ACC112 (cell line): ENCODE results near the gene RFTN1.

Source experiments
- H2AFZ ChIP-seq: fragments of 200-600 bp; sonication (generic); one replicate; pipeline ENCODE4 v1.6.0; 2017; ENCODE audit warnings: antibody characterized with exemption, low read length; ENCODE audit not compliant: unreplicated experiment
- H3K27ac ChIP-seq: fragments of 200-600 bp; sonication (generic); 2 replicates; pipeline ENCODE4 v1.5.1; 2014; ENCODE audit warnings: low read depth, mild to moderate bottlenecking, antibody characterized with exemption, low read length, moderate library complexity
- H3K27me3 ChIP-seq: fragments of 200-600 bp; sonication (generic); 2 replicates; pipeline ENCODE4 v1.6.1; 2014; ENCODE audit warnings: mild to moderate bottlenecking, antibody characterized with exemption, low read length, moderate library complexity, mixed read lengths; ENCODE audit not compliant: insufficient read depth
- H3K36me3 ChIP-seq: fragments of 200-600 bp; sonication (generic); 2 replicates; pipeline ENCODE4 v1.6.1; 2016; ENCODE audit warnings: mild to moderate bottlenecking, antibody characterized with exemption, low read length, moderate library complexity, mixed read lengths; ENCODE audit not compliant: insufficient read depth
- H3K4me1 ChIP-seq: fragments of 200-600 bp; sonication (generic); one replicate; pipeline ENCODE4 v1.6.1; 2016; ENCODE audit warnings: low read length, mixed read lengths; ENCODE audit not compliant: insufficient read depth, unreplicated experiment, control insufficient read depth
- H3K4me3 ChIP-seq: fragments of 200-600 bp; sonication (generic); 2 replicates; pipeline ENCODE4 v1.5.1; 2014; ENCODE audit warnings: mild to moderate bottlenecking, low read depth, low read length
- H3K79me2 ChIP-seq: fragments of 200-600 bp; sonication (generic); one replicate; pipeline ENCODE4 v1.6.0; 2016; ENCODE audit warnings: low read length; ENCODE audit not compliant: control insufficient read depth, unreplicated experiment, insufficient read depth

Gene RFTN1

DNA sequence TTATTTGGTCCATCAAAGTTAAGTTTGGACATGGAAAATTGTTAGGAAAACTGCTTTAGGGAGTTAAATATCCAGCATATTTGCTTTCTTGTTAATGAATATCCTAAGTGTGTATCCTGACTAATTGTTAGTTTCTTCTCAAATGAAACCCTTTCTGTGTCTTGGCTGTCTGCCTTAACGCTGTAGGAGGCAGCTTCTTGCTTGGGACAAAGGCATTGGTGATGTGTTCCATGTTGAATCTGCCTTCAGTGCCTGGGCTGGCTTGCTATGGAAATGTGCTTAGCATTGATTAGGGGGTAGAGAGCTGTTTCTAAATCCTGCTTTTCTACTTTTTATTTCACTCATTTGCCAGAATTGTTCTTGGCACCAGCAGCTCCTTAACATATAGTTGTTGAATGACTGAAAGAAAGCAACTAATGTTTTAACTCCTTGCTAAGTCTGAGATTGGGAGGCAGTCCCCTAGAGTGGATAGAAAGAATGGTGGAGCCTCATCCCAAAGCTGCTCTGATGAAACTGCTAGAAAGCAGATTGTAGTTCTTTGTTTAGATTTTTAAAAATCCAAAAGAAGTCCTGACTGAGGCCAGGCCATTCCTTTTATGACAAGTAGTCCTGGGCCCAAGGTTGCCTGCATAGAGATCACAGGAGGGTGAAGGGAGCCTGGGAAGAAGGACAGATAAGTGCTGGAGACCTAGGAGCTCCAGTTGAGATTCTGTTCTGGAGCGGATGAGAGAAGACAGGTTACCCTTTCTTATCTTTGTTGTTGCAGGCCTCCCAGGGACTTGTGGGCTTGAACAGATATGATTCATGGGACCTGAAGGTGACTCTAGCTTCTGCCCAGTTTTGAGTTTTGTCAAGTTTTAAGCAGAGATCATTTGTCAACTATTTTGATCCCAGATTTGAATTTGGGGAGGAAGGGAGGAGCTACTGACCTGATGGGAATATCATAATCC is 209.2 kb downstream of the RFTN1 start:
- no peaks in the 10 kb centered on the region for H3K27me3 ChIP-seq
- no peaks in the 10 kb centered on the region for H3K79me2 ChIP-seq
- H2AFZ ChIP-seq, result no peak overlapping the region
- H3K27ac ChIP-seq, result no peak overlapping the region
- H3K36me3 ChIP-seq, result no peaks in the 10 kb centered on the region
- no peak overlapping the region for H3K4me3 ChIP-seq
- H3K4me1 ChIP-seq, result no peaks in the 10 kb centered on the region

DNA sequence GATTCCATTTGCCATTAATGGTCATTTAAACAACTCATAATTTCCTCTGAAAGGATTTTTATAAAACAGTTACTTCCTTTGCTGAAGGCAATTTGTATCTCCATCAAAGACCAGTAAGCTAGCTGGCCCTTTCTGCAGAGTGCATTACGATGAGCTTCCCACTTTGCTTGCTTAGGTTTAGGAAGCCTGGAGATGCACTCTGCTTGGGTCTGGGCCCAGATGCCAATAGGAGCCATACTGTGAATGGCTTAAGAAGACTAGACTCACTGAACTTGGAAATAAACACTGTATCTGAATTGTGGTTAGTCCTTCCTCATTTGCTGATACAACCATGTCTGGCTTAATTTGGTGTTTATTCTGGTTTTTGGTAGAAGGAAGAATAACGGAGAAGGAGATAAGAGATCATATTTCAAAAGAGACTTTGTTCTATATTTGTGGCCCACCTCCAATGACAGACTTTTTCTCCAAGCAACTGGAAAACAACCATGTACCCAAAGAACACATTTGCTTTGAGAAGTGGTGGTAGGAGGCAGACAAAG is 210.4 kb downstream of the RFTN1 start:
- H2AFZ ChIP-seq, result no peak overlapping the region
- no peaks in the 10 kb centered on the region for H3K36me3 ChIP-seq
- H3K27ac ChIP-seq, result no peak overlapping the region
- H3K79me2 ChIP-seq, result no peaks in the 10 kb centered on the region
- no peaks in the 10 kb centered on the region for H3K27me3 ChIP-seq
- H3K4me3 ChIP-seq, result no peak overlapping the region
- no peaks in the 10 kb centered on the region for H3K4me1 ChIP-seq

DNA sequence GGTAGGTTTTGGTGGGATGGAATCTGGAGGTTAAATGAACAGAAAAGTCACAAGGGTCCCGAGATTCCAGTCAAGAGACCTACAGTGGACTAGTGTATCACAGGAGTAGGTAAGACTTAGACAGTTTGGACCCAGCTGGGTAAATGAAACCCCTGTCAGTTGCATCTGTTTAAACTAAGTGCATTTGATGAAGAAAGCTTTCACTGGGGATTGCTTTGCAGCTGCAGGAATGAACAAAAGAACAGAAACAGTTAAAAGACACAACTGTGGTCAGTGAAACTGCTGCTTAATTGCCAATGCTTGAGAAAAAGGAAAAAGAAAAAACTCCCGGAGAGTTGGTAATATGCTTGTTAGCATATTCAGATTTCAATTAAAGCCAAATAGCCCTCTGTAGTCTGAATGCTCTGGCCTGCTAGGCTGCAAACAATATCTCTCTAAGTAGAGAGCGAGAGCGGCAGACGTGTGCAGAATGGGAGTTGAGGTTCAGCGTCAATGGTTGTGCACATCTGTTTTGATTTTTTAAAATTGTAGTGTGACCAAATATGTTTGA is 211.3 kb downstream of the RFTN1 start:
- no peaks in the 10 kb centered on the region for H3K4me1 ChIP-seq
- H3K36me3 ChIP-seq, result 0 out of 2 replicates have a peak, but pooled peaks cover under 1% of the 10 kb centered on the region
- no peaks in the 10 kb centered on the region for H3K27me3 ChIP-seq
- H2AFZ ChIP-seq, result no peak overlapping the region
- no peak overlapping the region for H3K4me3 ChIP-seq
- H3K27ac ChIP-seq, result no peak overlapping the region
- H3K79me2 ChIP-seq, result no peaks in the 10 kb centered on the region

DNA sequence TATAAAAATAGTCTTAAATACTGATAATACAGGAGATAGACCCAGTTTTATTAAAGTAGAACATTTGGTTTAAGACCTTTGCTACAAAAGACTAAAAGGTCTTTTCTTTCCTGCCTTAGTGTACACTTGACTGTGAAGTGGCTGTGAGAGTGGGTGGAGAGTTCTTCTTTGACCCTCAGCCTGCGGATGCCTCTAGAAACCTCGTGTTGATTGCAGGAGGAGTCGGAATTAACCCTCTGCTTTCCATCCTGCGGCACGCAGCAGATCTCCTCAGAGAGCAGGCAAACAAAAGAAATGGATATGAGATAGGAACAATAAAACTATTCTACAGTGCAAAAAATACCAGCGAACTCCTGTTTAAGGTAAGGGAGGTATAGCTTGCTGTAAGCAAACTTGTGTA is 212.0 kb downstream of the RFTN1 start:
- no peaks in the 10 kb centered on the region for H3K4me1 ChIP-seq
- peaks cover 7% of the 10 kb centered on the region; the same call in 1 of the 2 replicates for H3K36me3 ChIP-seq
- no peaks in the 10 kb centered on the region for H3K27me3 ChIP-seq
- no peak overlapping the region for H2AFZ ChIP-seq
- H3K27ac ChIP-seq, result no peak overlapping the region
- no peak overlapping the region for H3K4me3 ChIP-seq
- no peaks in the 10 kb centered on the region for H3K79me2 ChIP-seq

DNA sequence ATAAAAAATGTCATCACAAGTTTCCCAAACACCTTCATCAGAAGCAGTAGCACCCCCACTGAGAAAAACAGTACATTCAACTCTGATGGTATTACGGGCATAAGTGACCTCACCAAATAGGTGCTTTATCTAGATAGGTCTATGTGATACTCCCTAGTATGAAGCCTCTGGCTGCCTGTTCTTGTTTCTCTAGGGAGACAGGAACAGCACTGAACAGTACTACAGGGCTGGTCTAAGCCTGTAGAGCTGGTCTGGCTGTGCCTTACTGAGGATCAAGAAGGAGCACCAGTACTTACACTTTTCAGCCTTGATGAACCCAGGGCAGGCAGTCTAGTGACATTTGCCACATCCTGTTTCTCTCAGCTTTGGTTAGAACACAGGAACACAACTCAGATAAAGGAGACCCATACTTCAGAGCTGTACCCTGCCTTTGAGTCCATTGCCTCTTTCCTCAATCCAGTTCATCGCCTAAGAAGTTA is 212.6 kb downstream of the RFTN1 start:
- Histone ChIP-seq H3K36me3 (peaks cover 8% of the 10 kb centered on the region; the same call in 1 of the 2 replicates), H3K27ac (no peak overlapping the region), H3K27me3 (no peaks in the 10 kb centered on the region), H3K79me2 (no peaks in the 10 kb centered on the region), H3K4me3 (no peak overlapping the region), H3K4me1 (no peaks in the 10 kb centered on the region), H2AFZ (no peak overlapping the region)

DNA sequence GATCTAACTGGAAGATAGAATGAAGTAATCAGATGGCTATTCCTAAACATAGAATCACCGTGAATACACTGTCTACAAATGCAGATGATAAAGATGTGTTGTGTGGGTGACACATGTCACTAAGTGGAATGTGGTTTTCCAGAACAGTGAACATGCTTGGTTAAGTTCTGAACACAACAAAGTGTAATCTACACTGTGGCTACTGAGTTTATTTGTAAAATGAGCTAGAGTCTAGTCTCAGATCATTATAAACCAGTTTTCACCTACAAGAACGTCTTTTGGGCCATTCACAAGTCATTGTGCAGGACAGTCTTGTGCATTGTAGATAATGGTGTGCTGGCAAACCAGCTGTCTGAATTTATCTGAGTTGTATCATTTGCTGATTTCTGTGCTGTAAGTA is 213.2 kb downstream of the RFTN1 start:
- Histone ChIP-seq H3K36me3 (peaks cover 8% of the 10 kb centered on the region; the same call in 1 of the 2 replicates), H3K4me3 (no peak overlapping the region), H2AFZ (no peak overlapping the region), H3K27ac (no peak overlapping the region), H3K27me3 (no peaks in the 10 kb centered on the region), H3K79me2 (no peaks in the 10 kb centered on the region), H3K4me1 (no peaks in the 10 kb centered on the region)

DNA sequence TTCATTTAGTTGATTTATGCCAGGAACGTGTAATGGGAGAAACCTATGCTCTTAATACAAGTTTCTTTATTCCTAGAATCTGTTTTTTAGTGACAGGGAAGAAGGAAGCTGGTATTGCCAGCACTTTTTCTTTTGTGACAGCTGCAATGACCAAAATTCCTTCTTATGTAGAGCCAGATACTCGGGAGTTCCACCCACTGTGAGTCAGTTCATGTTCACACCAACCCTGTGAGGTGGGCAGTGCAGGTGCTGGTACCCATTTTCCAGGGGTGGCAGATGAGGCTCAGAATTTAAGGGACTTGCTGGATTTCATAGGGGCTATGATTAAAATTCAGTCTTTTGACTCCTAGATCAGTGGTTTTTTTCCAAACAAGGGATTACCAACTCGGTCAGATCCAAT is 213.8 kb downstream of the RFTN1 start:
- Histone ChIP-seq H3K36me3 (peaks cover 10% of the 10 kb centered on the region; the same call in 1 of the 2 replicates), H2AFZ (no peak overlapping the region), H3K79me2 (no peaks in the 10 kb centered on the region), H3K4me1 (no peaks in the 10 kb centered on the region), H3K27ac (no peak overlapping the region), H3K27me3 (no peaks in the 10 kb centered on the region), H3K4me3 (no peak overlapping the region)

DNA sequence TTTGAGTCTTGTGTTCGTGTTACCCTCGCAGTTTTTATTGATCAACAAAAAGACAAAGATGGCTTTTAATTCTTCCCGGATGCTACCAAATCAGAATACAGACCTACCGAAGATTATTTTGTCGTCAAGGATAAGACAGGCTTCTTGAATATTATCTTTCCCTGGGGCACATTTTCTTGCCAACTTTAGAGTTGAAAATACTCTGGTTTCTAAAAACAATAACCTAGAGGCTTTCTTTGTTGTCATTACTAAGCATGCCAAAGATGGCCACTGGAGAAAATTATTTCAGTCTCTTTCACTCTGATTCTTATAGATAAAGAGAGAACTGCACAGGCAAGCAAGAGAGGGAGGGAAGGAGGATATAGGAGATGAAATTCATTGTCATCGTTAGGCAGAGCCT is 214.6 kb downstream of the RFTN1 start:
- no peaks in the 10 kb centered on the region for H3K4me1 ChIP-seq
- H3K27me3 ChIP-seq, result no peaks in the 10 kb centered on the region
- H3K79me2 ChIP-seq, result no peaks in the 10 kb centered on the region
- no peak overlapping the region for H3K4me3 ChIP-seq
- H3K36me3 ChIP-seq, result peaks cover 11% of the 10 kb centered on the region
- H2AFZ ChIP-seq, result no peak overlapping the region
- H3K27ac ChIP-seq, result no peak overlapping the region

DNA sequence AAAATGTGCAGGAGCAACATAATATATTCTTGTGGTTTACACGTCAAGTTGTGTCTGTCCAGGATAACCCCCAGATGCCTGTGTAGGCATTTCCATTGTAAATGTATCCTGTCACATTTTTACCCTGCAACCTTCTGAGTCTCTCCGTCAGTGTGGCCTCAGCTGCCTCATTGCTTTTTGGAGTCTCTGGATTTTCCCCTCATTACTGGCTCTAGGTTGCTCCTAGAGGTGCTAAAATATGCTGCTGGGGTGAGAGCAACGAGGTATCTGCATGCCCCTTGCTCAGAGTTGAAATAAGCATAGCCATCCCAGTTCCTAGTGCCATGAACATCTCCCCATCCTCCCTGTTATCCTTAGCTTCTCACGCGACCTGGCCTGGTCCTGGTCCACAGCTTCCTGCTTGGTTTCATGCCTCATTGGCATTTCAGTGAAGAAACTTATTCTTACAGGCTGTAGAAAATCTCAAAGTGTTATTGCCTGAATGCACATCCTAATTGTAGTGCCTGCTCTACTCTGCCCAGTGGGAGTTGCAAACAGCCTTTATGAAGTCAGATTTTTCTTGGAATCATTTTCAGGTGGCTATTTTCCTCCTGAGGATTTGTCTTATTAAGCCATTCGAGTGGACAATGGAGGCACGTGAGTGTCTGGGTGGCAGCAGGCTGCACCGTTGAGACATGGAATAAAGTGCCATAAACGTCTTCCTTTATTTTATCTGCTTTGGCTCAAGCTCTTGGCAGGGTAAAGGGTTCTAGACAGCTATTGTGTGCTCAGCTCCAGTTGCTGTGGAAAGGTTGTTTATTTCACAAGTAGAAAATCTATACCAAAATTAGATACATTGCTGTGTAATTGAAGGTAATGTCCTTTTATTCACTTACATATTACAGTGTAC is 215.3 kb downstream of the RFTN1 start:
- Histone ChIP-seq H3K27me3 (no peaks in the 10 kb centered on the region), H2AFZ (no peak overlapping the region), H3K4me1 (no peaks in the 10 kb centered on the region), H3K27ac (no peak overlapping the region), H3K79me2 (no peaks in the 10 kb centered on the region), H3K36me3 (peaks cover 18% of the 10 kb centered on the region), H3K4me3 (no peak overlapping the region)

DNA sequence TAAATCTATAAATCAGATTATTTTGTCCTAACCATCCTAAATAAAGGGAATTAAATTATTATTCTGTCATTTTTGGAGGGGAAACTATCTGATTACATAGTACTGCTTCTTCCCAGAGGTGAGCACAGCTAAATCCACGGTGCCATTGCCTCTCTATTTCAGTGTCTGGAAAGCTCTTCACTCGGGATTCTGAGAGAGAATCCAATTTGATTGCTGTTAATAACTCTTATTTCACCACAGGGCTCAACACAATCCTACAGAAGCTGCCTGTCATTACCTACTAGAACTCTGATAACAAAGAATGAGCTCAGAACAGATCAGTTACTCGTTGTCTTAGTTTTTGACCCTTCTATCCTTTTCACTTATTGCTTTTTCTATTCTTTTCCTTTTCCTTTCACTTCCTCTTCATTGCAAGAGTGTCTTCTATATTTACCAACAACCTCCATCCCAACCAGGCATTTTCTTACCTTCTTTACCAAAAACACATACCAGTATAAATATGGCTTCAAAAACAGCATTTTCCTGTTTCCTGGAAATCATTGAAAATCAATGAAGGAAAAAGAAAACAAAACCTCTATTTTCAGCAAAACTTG is 218.1 kb downstream of the RFTN1 start:
- Histone ChIP-seq H3K4me1 (peaks cover 4% of the 10 kb centered on the region), H3K27me3 (no peaks in the 10 kb centered on the region), H3K27ac (no peak overlapping the region), H3K4me3 (no peak overlapping the region), H3K36me3 (peaks cover 25% of the 10 kb centered on the region), H2AFZ (no peak overlapping the region), H3K79me2 (no peaks in the 10 kb centered on the region)
